Tibial artery (tissue), 4 donors: ENCODE data around the gene ZP4.

Source experiments
- DNase-seq, 2 donors: peaks; one replicate each; pipeline ENCODE4 v3.0.0-alpha.2; 2019
- H3K27ac ChIP-seq, 2 donors: fragments of 200-600 bp; sonication (generic) in 1 of 2; 1 replicate in 1 of 2; 2 replicates in 1 of 2; pipeline ENCODE4 v1.5.1; 2018 to 2019; ENCODE audit warnings: mild to moderate bottlenecking in 1 of 2
- H3K27me3 ChIP-seq, 2 donors: fragments of 200-600 bp; sonication (generic) in 1 of 2; one replicate each; pipeline versions ENCODE4 v1.5.1 to v1.6.0; 2016 to 2019
- H3K36me3 ChIP-seq, 3 donors: fragments of 200-600 bp; sonication (generic) in 2 of 3; one replicate each; pipeline ENCODE4 v1.5.1; 2016 to 2019; ENCODE audit warnings: mild to moderate bottlenecking in 2 of 3
- H3K4me1 ChIP-seq, 4 donors: fragments of 200-600 bp; sonication (generic) in 2 of 4; 1 replicate in 3 of 4; 2 replicates in 1 of 4; pipeline ENCODE4 v1.5.1; 2016 to 2019
- H3K4me3 ChIP-seq, 2 donors: fragments of 200-600 bp; sonication (generic) in 1 of 2; 1 replicate in 1 of 2; 2 replicates in 1 of 2; pipeline ENCODE4 v1.5.1; 2018 to 2019; ENCODE audit warnings: mild to moderate bottlenecking in 2 of 2
- H3K9me3 ChIP-seq, 3 donors: fragments of 200-600 bp; sonication (generic) in 1 of 3; one replicate each; pipeline ENCODE4 v1.5.1; 2016 to 2019
- intact Hi-C: fragments of 100-400 bp; cut with DNase I; formaldehyde crosslinking; loops from one replicate; pipeline ENCODE4 v1.15.0; 2023; ENCODE audit warnings: low total_unique reads
- TF ChIP-seq, protein P1 (sequence below), 2 experiments: fragments of 200-600 bp in 1 of 2; fragments of 450-650 bp in 1 of 2; IDR thresholded peaks; one replicate each; pipeline ENCODE4 v1.5.1; 2017 to 2019; ENCODE audit warnings: antibody characterized with exemption in 2 of 2, mild to moderate bottlenecking in 1 of 2, moderate library complexity in 1 of 2

Gene ZP4

DNA sequence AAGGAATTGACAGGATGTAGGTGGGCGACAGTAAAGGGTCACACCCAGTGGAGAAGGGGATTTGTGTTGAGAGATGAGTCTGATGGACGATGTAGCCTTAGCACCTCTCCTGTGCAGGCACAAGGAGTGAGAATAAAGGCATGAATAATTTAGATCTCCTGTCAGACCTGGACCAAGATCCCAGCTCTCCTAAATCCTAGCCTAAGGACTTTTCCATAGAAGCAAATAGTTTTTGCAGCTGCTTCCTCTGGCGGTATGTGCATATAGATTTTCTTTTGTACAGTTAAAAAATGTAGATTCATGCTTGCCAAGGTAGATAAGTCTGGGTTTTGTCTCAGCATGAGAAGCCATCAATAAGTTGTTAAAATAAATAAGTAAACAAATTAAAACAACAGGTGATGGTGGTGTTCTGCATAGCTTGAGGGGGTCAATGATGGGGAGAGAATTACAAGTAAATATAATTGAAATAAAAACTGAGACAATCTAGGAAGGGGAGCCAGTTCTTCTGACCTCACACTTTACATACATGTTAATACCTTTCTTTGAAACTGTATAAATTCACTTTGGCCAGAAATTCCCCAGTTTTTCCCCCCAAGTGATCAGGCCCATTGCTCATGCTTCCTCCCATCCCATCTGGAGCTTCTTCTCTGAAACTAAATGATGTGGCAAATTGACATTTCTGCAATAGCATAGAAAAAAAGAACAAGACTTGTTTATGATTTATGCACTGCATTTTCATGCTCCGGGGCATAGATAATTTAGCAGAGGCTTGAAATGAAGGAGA, 12.4 kb upstream of the ZP4 start:
- DNase-seq = no peak
- no peaks in the 10 kb centered on the region for H3K36me3 ChIP-seq
- no peaks in the 10 kb centered on the region for H3K27me3 ChIP-seq
- H3K4me3 ChIP-seq = no peak overlapping the region
- no peaks in the 10 kb centered on the region for H3K9me3 ChIP-seq
- TF ChIP-seq, protein P1, sequence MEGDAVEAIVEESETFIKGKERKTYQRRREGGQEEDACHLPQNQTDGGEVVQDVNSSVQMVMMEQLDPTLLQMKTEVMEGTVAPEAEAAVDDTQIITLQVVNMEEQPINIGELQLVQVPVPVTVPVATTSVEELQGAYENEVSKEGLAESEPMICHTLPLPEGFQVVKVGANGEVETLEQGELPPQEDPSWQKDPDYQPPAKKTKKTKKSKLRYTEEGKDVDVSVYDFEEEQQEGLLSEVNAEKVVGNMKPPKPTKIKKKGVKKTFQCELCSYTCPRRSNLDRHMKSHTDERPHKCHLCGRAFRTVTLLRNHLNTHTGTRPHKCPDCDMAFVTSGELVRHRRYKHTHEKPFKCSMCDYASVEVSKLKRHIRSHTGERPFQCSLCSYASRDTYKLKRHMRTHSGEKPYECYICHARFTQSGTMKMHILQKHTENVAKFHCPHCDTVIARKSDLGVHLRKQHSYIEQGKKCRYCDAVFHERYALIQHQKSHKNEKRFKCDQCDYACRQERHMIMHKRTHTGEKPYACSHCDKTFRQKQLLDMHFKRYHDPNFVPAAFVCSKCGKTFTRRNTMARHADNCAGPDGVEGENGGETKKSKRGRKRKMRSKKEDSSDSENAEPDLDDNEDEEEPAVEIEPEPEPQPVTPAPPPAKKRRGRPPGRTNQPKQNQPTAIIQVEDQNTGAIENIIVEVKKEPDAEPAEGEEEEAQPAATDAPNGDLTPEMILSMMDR (IDR thresholded peaks at IDR 0.05) = no peak
- intact Hi-C loops = no loop called here
- H3K4me1 ChIP-seq = no peaks in the 10 kb centered on the region
- H3K27ac ChIP-seq = no peak overlapping the region

DNA sequence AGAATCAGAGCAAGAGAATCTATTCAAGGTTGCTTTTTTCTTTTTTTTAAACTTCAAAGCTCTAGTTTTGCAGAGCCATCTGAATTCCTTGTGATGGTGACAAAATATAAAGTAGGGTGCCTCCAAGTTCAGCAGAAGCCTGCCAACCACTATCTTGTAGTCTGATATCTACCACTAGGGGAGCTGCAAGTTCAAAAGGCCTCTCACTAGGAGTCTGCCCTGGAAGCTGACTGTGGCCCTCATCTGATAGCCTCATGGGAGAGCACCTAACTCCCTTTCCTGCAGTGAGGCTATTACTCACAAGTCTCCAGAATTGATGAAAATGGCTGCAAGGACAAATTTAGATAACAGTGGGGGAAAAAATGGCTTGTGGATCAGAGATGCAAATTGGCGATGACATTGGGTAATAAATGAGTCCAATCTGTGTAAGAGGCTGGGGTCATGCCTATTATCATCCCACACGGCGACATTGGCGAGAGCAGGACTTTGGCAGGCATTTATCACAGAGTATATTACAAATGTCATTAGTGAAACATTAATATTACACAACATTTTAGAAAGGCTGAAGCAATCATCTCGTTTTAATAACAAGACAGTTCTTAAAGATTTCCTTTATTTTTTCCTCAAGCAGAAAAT, 10.7 kb upstream of the ZP4 start:
- TF ChIP-seq, protein P1 (IDR thresholded peaks at IDR 0.05) = no peak
- DNase-seq = no peak
- Histone ChIP-seq H3K4me3 (no peak overlapping the region), H3K9me3 (no peaks in the 10 kb centered on the region), H3K27me3 (no peaks in the 10 kb centered on the region), H3K27ac (no peak overlapping the region), H3K4me1 (no peaks in the 10 kb centered on the region), H3K36me3 (no peaks in the 10 kb centered on the region)
- intact Hi-C loops = no loop called here

DNA sequence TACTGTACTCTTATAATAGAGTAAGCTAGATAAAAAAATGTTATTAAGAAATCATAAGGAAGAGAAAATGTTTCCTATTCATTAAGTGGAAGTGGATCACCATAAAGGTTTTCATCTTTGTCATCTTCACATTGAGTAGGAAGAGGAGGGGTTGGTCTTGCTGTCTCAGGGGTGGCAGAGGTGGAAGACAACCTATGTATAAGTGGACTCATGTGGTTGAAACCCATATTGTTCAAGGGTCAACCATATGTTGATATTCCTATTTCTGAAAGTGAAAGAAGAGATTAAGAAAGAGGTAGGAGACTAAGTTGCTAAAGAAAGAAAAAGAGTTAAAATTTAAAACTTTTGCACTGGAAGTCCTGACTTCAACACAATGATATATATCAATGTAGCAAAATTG, 4.9 kb upstream of the ZP4 start:
- Histone ChIP-seq H3K4me1 (no peaks in the 10 kb centered on the region), H3K9me3 (no peaks in the 10 kb centered on the region), H3K27ac (no peak overlapping the region), H3K36me3 (no peaks in the 10 kb centered on the region), H3K27me3 (no peaks in the 10 kb centered on the region), H3K4me3 (no peak overlapping the region)
- TF ChIP-seq, protein P1 (IDR thresholded peaks at IDR 0.05) = no peak
- DNase-seq = no peak
- intact Hi-C loops = no loop called here

DNA sequence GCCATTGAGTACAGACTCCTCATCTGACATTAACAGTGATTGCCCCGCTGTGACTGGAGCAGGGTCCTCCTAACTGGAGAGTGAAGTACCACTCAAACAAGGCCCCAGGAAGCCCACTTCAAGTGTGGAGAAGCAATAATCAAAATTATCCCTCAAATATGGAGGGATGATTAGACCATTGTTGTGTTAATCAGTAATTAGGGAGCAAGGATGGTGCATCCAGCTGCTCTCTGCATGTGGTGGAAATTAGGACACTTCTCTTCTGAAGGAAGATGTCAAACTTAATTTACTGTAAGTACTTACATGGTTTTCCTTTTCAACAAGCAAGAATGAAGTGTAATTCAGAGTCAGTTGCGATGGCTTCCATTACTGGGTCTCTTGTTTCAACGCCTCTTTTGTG, 3.4 kb upstream of the ZP4 start:
- Histone ChIP-seq H3K36me3 (no peaks in the 10 kb centered on the region), H3K27ac (no peak overlapping the region), H3K4me1 (no peaks in the 10 kb centered on the region), H3K27me3 (no peaks in the 10 kb centered on the region), H3K4me3 (no peak overlapping the region), H3K9me3 (no peaks in the 10 kb centered on the region)
- DNase-seq = no peak
- TF ChIP-seq, protein P1 (IDR thresholded peaks at IDR 0.05) = no peak
- intact Hi-C loops = no loop called here

DNA sequence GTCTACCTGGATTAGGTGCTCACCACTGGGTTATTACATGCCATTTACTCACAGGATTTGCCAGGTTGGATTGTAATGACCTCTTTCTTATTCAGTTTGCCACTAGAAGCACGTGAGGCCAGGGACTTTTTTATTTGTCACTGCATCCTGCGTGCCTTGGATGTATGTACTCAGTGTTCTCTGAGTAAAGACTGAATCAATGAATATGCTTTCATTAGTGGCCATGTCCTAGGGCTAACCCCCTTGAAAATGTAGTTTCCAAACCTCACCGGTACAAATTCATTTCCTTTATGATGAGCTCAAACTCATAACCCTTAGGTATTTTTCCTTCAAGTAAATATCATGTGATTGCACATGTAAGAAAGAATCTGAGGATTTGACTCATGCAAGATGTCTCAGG, 1.3 kb upstream of the ZP4 start:
- Histone ChIP-seq H3K4me1 (no peaks in the 10 kb centered on the region), H3K27me3 (no peaks in the 10 kb centered on the region), H3K27ac (no peak overlapping the region), H3K9me3 (no peaks in the 10 kb centered on the region), H3K36me3 (no peaks in the 10 kb centered on the region), H3K4me3 (no peak overlapping the region)
- intact Hi-C loops = no loop called here
- DNase-seq = no peak
- TF ChIP-seq, protein P1 (IDR thresholded peaks at IDR 0.05) = no peak
